Heart left ventricle (tissue), 13 donors: ENCODE results near the gene RIMS1.

Source experiments
- POLR2A ChIP-seq, 2 donors: fragments of 450-650 bp; IDR thresholded peaks; one replicate each; pipeline ENCODE4 v1.6.1; 2017; ENCODE audit warnings: antibody characterized with exemption in 2 of 2, mild to moderate bottlenecking in 2 of 2, moderate library complexity in 2 of 2
- TF ChIP-seq, protein P1 (sequence below), 12 donors: fragments of 200-600 bp; sonication (generic) in 4 of 12; IDR thresholded peaks; one replicate each; pipeline versions ENCODE4 v1.5.0 to v1.8.0; 2018 to 2022; ENCODE audit warnings: antibody characterized with exemption in 12 of 12, mild to moderate bottlenecking in 5 of 12
- donor health status: ischemic (EF 13 %, LVEDD 7.1; RV severe dilation, severe dysfunction).
- donor health status: DM: no; HTN: yes; CAD: no.
- donor health status: DM: no; HTN: no; CAD: no.
- donor health status: ischemic (EF 25% LVEDD 6.9; RV normal size, moderate dysfunction).
- donor health status: ischemic (EF 25% LVEDD 5.7; RV mildly dilated, moderate dysfunction).
- donor health status: ischemic (EF 35%, LVEDD 5.7; RV mildly dilated, moderate dysfunction).
- donor health status: nonischemic (EF 11% LVEDD 7.7; RV severe dilation, severe dysfunction).
- donor health status: DM: yes; HTN: yes; CAD: no.
- donor health status: PGD.
- donor health status: ischemic (EF 29% LVEDD 5.4; RV normal size, mild dysfunction).
- donor health status: nonischemic (EF 23%, LVEDD 6.1; RV moderate dilation, normal function).

DNA sequence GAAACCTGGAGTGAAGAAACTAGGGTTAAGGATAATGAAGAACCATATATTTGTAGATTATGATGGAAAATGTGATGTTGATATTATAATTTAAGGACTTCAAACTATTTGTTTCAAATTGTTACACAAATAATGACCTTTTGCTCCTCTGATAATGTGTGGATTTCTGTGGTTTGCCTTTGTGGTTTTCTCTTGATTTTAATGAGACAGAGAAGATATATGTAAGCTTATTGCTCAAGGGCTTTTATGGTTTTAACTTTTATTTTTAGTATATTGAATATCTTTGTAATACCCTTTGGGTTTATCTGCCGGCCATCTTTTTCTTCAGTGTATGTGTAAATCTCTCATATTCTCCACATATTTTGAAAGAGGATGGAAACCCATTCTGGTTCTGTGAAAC, 362.3 kb downstream of the RIMS1 start:
- TF ChIP-seq, protein P1, sequence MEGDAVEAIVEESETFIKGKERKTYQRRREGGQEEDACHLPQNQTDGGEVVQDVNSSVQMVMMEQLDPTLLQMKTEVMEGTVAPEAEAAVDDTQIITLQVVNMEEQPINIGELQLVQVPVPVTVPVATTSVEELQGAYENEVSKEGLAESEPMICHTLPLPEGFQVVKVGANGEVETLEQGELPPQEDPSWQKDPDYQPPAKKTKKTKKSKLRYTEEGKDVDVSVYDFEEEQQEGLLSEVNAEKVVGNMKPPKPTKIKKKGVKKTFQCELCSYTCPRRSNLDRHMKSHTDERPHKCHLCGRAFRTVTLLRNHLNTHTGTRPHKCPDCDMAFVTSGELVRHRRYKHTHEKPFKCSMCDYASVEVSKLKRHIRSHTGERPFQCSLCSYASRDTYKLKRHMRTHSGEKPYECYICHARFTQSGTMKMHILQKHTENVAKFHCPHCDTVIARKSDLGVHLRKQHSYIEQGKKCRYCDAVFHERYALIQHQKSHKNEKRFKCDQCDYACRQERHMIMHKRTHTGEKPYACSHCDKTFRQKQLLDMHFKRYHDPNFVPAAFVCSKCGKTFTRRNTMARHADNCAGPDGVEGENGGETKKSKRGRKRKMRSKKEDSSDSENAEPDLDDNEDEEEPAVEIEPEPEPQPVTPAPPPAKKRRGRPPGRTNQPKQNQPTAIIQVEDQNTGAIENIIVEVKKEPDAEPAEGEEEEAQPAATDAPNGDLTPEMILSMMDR (IDR thresholded peaks at IDR 0.05): no peak
- no peak for TF ChIP-seq POLR2A (IDR thresholded peaks at IDR 0.05)
